GM21360 (cell line): ENCODE data around the gene MGAT4B.
"Not testable (repeated sequence)": the region's sequence is repeated elsewhere in the genome, so short reads cannot be mapped to it uniquely, and the experiment has no call there.

Source experiments
- ATAC-seq: cut with Tn5 transposase; IDR thresholded peaks from one replicate; pipeline ENCODE4 v1.9.1; 2021; ENCODE audit warnings: mild to moderate bottlenecking, moderate library complexity; ENCODE audit not compliant: unreplicated experiment

MGAT4B gene

DNA sequence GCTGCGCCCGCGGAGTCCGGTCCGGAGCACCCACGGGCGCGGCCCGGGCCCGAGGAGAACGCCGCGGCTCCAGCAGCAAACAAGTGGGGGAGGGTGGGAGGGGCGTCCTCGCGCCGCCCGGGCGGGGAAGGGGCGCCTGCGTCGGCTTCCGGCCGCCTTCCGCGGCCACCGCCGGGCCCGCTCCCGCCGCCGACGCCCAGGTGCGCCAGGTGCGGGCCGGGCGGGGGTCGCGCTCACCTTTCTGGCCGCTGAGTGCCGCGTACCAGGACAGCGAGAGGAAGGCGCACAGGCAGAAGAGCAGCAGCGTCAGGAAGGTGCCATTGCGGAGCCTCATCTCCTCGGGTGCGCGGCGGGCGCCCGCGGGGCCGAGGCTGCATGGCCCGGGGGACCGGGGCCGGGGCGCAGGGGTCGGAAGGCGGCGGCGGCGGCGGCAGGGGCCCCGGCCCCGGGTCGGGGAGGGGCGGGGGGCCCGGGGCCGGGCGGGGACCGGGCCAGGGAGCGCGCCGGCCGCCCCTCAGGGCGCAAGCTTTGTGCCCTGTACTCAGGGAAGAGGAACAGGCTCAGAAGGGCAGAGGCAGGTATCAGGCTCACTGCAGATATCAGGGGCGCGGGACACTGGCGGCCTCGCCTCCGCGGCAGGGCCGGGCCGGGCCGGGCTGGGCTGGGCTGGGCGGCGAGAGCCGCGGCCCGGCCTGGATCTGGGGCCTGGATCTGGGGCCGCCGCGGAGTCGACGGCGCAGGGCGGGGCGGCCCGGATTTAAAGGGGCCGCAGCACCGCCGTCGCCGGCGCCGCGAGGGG, at the start of gene MGAT4B:
TSS of gene MGAT4B (minus strand) at position 617 of the 799 bp plus-strand sequence. CDS start at position 334, 283 bp downstream.
- ATAC-seq, result peak; percentile 51

- no peak for ATAC-seq
Observed at GRCh38 chr5:179854356-179854755, 47.7 kb upstream of the MGAT4B start.

GRCh38 chr5:179852993-179853547, 46.4 kb upstream of the MGAT4B start:
- peak; percentile 88 for ATAC-seq

DNA sequence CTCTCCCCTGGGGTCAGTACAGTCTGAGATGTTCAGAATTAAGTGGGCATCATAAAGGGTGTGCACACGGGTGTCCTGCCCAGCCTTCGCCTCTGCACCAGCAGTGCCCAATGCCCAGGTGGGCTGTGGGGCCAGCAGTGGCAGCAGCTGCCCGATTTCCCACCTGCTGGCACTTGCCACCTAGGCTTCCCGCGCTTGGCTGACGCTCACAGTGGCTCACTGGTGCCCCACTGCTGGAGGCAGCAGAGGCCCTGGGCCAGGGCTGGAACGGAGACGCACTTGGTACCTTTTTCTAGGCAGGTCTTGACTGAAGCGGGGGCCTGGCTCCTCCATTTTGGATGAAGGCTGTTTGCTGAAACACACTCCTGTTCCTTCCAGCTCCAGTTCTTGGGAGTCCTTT, 35.0 kb upstream of the MGAT4B start:
- ATAC-seq, result no peak

DNA sequence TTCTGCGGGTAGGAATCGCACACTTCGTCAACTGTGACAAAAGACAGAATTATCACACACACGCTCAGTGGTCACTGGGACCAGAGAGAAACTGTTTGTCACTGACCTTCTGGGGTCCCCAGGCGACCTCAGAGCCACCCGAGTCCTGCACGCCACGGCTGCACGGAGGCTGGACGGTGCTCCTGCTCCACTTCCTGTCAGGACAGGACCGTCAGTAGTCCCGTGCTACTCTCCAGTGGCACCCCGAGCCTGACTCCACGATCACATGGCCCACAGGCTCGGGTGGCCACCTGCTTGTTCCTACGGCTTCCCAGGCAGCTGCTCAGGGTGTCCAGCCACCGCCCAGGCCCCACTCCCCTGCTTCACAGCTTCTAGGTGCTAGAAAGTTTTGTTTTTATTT, 34.1 kb upstream of the MGAT4B start:
- no peak for ATAC-seq

DNA sequence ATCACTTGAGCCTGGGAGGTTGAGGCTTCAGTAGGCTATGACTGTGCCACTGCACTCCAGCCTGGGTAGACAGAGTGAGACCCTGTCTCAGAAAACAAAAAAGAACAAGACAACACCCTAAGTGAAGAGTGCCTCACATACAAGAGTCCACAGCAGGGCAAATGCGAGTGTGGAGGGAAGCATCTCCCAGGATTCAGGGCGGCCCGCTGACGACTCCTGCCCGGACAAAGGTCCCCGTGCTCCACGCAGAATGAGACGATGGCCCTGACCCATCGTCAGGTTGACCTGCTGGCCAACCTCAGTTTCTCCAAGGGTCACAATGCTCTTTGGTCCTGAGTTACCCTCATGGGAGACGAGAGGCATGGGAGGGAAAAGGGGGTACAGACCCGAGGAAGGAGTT, 33.7 kb upstream of the MGAT4B start:
- ATAC-seq, result no peak

DNA sequence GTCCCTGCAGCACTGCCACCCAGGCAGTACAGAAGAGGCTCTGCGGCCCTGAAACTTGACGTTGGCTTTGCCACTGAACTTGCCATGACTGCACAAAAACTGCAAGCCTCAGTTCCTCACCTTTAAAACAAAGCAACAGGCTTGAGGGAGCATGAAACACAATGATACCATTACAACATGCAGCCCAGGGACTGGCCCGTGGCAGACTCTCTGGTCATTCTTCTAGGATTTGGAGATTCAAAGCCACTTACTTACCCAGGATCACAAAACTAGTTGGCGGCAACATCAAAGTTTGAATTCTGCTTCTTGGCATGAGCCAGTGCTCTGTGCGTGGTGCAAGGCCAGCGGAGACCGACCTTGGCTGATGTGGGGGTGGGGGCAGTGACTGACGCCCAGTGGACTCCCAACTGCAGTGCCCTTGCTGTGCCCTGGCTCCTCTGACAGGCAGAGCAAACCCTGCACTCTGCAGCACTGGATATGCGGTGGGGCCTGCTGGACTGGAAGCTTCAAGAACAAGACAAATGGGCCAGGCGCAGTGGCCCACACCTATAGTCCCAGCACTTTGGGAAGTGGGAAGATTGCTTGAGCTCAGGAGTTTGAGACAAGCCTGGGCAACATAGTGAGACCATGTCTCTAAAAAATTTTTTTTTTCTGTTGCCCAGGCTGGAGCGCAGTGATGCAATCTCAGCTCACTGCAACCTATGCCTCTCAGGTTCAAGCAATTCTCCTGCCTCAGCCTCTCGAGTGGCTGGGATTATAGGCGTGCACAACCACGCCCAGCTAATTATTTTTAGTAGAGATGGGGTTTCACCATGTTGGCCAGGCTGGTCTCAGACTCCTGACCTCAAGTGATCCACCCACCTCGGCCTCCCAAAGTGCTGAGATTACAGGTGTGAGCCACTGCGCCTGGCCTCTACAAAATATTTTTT, 32.9 kb upstream of the MGAT4B start:
- no peak for ATAC-seq

GRCh38 chr5:179837076-179838011, 30.7 kb upstream of the MGAT4B start:
- ATAC-seq, result no peak

GRCh38 chr5:179836225-179837019, 29.8 kb upstream of the MGAT4B start:
- ATAC-seq, result no peak

DNA sequence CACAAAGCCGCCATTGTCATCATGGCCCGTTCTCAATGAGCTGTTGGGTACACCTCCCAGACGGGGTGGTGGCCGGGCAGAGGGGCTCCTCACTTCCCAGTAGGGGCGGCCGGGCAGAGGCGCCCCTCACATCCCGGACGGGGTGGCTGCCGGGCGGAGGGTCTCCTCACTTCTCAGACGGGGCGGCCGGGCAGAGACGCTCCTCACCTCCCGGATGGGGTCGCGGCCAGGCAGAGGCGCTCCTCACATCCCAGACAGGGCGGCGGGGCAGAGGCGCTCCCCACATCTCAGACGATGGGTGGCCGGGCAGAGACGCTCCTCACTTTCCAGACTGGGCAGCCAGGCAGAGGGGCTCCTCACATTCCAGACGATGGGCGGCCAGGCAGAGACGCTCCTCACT, 28.2 kb upstream of the MGAT4B start:
- ATAC-seq, result not testable (repeated sequence)

DNA sequence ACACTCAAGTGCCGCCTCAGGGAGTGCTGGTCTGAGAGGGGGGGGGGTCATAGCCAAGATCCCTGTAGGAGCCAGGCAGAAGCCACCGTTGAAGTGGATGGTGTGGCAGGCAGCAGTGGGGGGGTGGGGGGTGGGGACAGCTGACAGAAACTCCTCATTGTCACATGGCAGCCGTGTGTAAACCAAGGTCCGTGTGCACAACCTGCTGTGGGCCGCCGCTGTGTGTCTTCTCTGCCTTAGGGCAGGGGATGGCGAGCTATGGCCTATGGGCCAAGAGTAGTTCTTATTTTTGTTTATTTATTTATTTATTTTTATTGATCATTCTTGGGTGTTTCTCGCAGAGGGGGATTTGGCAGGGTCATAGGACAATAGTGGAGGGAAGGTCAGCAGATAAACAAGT, 27.5 kb upstream of the MGAT4B start:
- no peak for ATAC-seq

DNA sequence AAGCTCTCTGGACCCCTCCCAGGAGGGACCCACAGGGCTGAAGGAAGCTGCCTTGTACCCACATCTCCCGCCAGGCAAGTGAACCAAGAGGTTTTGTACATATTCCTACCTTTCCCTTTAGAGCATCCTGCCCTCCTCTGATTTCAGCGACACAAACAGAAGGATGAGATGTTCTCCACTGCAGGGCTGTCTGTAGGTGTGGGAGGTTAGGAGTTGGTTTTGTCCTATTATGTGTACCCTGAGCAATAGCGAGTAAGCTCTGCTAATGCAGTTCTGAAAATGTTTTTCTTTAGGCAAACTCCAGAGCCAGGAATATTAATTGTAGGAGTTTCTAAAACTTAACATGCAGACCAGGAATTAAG, 27.0 kb upstream of the MGAT4B start:
- ATAC-seq, result no peak

DNA sequence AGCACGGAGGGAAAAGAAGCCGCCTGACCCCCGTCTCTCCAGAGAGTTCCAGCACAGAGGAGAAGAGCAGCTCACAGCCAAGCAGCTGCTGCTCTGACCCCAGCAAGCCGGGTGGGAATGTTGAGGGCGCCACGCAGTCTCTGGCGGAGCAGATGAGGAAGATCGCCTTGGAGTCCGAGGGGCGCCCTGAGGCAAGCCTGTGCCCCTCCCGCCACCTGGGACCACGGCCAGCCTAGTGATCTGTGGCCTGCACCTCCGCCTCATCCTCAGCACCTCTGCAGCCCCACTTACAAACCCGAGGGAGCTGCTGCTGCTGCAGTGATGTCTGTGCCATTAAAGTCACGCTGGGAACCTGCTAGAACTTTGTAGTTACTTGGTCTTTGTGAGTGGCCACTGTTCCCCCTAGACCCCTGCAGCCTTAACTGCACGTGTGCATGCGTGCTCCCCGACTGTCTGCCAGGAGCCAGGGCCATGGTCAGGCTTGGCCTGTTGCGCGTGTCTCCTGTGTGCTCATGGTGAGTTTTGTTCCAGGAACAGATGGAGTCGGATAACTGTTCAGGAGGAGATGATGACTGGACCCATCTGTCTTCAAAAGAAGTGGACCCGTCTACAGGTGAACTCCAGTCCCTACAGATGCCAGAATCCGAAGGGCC, 26.5 kb upstream of the MGAT4B start:
- ATAC-seq, result no peak

GRCh38 chr5:179832039-179832745, 25.5 kb upstream of the MGAT4B start:
- no peak for ATAC-seq

DNA sequence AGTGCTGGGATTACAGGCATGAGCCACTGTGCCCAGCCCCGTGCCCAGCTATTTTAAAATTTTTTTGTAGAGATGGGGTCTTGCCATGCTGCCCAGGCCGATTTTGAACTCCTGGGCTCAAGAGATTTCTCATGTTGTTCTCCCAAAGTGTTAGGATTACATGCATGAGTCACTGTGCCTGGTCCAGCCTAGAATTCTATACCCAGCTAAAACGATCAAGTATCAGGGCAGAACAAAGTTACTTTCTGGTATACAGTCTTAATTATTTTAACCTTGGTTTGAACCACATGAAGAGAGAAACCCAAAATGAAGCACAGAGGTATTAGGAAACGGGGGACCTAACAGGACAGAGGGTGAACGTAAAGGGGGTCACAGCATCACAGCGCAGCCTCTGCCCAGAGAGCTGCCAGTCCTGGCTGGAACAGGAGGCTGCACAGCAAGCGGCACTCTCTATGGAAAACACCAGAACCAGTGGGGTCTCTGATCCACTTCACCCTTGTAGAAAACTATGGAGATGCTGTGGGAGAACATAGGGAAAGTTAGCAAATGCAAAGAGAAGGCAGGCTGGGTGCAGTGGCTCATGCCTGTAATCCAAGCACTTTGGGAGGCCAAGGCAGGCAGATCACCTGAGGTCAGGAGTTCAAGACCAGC, 24.3 kb upstream of the MGAT4B start:
- ATAC-seq, result no peak

GRCh38 chr5:179829732-179830435, 23.2 kb upstream of the MGAT4B start:
- ATAC-seq, result no peak

DNA sequence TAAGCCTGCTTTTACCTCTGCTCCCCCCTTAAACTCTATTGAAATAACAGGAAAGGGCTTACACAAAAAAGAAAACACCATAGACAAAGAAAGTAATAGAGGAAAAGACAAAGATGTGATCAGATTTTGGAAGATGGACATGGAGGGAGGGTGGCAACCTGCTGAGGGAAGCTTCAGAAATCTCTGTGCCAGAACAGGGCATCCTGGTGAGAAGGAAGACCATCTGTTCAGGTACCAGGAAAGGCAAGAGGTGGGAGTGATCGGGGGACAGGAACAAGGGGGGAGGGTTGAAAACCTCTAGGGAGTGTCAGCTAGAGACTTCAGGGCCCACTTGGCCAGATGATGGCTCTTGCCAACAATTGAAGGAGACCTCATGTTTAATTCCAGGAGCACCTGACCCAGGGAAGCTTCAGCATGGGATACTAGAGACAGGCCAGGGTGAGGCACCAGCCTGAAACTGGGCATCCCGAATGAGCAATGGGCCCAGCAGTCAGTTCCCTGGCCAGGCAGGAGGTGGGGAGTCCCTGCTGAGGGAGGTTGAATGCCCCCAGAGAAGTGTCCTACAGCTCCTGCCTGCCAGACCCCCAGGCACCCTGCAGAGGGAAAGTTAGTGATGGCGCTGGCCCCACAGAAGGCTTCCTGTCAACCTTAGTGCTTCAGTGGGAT, 22.2 kb upstream of the MGAT4B start:
- no peak for ATAC-seq
